DOHH2 (cell line): ENCODE data around the gene DHRS7C.

Source experiments
- CTCF ChIP-seq: fragments of 200-600 bp; sonication (generic); IDR thresholded peaks from one replicate; pipeline ENCODE4 v1.5.1; 2014; ENCODE audit warnings: antibody characterized with exemption, mild to moderate bottlenecking, low read depth, low read length; ENCODE audit not compliant: poor library complexity, severe bottlenecking
- EZH2phosphoT487 ChIP-seq: fragments of 200-600 bp; sonication (generic); IDR thresholded peaks from 2 replicates; pipeline ENCODE4 v1.6.1; 2017; ENCODE audit warnings: borderline replicate concordance, mild to moderate bottlenecking, antibody characterized with exemption, low read length, moderate library complexity, mixed read lengths

GRCh38 chr17:9837551-9838471 is 46.4 kb upstream of the DHRS7C start:
- TF ChIP-seq CTCF (no peak), EZH2phosphoT487 (no peak)
